HTR-8/SVneo (cell line): ENCODE results near the gene PRSS27.
A peak's percentile ranks its signal among the peaks of the same experiment; 100 is the strongest.

Source experiments
- DNase-seq: peaks from one replicate; pipeline ENCODE4 v3.0.0; 2011; ENCODE audit warnings: low spot score, mixed read lengths; ENCODE audit not compliant: insufficient read length
- FAIRE-seq: peaks from 2 replicates; lab custom pipeline; 2011; peaks lifted over from hg19 to GRCh38; lab: Jason Lieb, UNC

Gene PRSS27

DNA sequence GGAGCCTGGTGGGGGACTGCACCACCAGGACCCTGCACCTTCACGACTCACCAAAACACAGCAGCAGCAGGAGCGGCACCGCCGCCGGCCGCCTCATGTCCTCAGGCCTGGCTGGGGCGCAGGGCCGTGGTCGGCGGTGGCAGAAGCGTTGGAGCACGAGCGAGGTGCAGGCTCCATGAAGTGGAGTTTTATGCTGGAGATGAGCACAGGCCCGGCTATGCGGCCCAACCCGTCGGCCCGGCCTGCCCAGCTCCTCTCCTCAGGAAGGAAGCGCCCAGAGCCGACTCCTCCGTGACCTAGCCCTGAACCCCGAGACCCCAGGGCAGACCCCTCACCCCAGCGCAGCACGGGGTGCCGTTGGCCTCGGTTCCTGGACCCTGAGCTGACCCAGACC, at the start of gene PRSS27:
Gene PRSS27 (minus strand): TSS at position 161 of the 394 bp plus-strand sequence. CDS start 64 bp downstream, at position 97.
- DNase-seq (no peak), FAIRE-seq (no peak)

DNA sequence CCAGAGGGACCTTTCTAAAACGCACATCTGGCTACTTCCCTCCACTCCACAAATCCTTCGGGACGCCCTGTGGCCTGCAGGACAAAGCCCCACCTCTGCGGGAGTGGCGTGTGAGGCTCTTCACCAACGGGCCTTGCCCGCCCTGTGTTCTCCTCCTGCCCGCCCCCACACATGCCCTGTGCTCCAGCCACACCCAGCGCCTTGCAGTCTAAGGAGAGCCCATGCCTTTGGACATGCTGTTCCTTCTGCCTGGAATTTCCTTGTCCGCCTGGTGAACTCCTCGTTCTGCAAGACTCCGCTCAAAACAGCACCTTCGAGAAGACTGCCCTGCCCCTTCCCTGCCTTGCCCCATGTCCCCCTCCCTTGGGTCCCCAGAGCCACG, 49.6 kb upstream of the PRSS27 start:
- FAIRE-seq (no peak), DNase-seq (no peak)

DNA sequence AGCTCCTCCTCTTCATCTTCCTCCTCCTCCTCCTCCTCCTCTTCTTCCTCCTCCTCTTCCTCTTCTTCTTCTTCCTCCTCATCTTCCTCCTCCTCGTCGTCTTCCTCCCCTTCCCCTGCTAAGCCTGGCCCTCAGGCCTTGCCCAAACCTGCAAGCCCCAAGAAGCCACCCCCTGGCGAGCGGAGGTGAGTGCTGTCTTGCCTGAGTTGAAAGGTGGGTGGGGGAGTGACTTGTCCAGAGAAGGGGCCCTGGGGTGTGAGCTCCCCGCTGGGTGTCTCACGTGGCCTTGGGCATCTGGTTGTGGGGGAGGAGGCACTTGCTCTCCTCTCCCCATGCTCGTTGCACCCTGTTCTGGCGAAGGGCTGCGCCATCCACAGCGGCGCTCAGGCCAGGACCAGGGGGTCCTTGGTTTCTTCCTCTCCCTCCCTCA, 49.1 kb upstream of the PRSS27 start:
- no peak for FAIRE-seq
- no peak for DNase-seq

DNA sequence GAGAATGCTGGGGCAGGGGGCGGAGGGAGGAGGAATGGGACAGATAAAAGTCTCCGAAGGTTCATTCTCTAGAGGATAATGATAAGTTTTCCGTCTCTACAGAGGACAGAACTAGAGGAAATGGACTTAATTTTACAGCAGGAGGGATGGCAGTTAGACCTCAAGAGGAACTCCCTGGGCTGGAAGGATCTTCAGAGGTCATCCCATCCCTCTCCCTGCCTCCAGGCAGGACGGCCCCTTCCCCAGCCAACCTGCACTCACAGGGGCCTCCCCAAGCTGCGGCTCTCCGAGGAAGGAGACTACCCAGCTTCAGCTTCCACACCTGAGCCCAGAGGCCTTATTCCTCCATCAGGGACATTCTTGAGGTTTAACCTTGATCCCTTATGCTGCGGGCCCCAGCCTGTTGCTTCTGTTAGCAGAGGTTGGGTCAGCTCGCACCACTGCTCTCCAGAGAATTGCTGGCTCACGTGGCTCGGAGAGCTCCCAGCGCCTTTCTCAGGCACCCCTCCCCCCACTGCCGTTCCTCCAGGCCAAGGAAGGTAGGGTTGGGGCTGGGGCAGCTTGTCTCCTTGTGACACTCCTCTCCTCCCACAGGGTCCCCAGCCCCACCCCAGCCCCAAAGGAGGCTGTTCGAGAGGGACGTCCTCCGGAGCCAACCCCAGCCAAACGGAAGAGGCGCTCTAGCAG, 48.5 kb upstream of the PRSS27 start:
- DNase-seq (no peak), FAIRE-seq (no peak)

DNA sequence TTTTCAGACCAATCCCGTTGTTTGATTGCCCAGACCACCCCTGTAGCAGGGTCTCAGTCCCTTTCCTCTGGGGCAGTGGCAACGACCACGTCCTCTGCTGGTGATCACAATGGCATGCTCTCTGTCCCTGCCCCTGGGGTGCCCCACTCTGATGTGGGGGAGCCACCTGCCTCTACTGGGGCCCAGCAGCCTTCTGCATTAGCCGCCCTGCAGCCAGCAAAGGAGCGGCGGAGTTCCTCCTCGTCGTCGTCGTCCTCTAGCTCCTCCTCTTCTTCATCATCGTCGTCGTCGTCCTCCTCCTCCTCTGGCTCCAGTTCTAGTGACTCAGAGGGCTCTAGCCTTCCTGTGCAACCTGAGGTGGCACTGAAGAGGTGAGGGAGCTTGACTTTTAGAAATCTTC, 47.9 kb upstream of the PRSS27 start:
- FAIRE-seq (no peak), DNase-seq (no peak)

DNA sequence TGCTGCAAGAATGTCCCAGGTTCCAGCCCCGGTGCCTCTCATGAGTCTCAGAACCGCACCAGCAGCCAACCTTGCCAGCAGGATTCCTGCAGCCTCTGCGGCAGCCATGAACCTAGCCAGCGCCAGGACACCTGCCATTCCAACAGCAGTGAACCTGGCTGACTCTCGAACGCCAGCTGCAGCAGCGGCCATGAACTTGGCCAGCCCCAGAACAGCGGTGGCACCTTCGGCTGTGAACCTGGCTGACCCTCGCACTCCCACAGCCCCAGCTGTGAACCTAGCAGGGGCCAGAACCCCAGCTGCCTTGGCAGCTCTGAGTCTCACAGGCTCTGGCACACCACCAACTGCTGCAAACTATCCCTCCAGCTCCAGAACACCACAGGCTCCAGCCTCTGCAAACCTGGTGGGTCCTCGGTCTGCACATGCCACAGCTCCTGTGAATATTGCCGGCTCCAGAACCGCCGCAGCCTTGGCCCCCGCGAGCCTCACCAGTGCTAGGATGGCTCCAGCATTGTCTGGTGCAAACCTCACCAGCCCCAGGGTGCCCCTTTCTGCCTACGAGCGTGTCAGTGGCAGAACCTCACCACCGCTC, 47.2 kb upstream of the PRSS27 start:
- no peak for DNase-seq
- no peak for FAIRE-seq

DNA sequence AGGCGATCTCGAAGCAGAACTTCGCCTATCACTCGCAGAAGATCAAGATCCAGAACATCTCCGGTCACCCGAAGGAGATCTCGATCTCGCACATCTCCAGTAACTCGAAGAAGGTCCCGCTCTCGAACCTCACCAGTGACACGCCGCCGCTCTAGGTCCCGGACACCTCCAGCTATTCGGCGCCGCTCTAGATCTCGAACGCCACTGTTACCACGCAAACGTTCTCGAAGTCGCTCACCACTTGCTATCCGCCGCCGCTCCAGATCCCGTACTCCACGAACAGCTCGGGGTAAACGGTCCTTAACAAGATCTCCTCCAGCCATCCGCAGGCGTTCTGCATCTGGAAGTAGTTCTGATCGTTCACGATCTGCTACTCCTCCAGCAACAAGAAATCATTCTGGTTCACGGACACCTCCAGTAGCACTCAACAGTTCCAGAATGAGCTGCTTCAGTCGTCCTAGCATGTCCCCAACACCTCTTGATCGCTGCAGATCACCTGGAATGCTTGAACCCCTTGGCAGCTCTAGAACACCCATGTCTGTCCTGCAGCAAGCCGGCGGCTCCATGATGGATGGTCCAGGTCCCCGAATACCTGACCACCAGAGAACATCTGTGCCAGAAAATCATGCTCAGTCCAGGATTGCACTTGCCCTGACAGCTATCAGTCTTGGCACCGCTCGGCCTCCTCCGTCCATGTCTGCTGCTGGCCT, 46.6 kb upstream of the PRSS27 start:
- DNase-seq (no peak), FAIRE-seq (no peak)

DNA sequence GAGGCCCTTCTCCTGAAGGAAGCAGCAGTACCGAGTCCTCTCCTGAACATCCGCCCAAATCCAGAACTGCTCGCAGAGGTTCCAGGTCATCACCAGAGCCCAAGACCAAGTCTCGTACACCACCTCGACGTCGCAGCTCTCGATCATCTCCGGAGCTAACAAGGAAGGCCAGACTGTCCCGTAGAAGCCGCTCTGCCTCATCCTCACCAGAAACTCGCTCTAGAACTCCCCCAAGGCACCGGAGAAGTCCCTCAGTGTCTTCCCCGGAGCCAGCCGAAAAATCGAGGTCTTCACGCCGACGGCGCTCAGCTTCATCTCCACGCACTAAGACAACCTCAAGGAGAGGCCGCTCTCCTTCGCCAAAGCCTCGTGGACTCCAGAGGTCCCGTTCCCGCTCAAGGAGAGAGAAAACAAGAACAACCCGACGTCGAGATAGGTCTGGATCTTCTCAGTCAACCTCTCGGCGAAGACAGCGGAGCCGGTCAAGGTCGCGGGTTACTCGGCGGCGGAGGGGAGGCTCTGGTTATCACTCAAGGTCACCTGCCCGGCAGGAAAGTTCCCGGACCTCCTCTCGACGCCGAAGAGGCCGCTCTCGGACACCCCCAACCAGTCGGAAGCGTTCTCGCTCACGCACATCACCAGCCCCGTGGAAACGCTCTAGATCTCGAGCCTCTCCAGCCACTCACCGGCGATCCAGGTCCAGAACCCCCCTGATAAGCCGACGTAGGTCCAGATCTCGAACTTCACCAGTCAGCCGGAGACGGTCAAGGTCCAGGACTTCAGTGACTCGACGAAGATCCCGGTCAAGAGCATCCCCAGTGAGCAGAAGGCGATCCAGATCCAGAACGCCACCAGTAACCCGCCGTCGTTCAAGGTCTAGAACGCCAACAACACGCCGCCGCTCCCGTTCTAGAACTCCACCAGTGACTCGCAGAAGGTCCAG, 45.7 kb upstream of the PRSS27 start:
- DNase-seq (no peak), FAIRE-seq (no peak)

DNA sequence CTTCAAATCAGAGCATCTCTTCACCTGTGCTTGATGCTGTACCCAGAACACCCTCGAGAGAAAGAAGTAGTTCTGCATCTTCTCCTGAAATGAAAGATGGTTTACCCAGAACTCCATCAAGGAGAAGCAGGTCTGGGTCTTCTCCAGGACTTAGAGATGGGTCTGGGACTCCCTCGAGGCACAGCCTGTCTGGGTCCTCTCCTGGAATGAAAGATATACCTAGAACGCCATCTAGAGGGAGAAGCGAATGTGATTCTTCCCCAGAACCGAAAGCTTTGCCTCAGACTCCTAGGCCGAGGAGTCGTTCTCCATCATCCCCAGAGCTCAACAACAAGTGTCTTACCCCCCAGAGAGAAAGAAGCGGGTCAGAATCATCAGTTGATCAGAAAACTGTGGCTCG, 44.7 kb upstream of the PRSS27 start:
- FAIRE-seq, result no peak

DNA sequence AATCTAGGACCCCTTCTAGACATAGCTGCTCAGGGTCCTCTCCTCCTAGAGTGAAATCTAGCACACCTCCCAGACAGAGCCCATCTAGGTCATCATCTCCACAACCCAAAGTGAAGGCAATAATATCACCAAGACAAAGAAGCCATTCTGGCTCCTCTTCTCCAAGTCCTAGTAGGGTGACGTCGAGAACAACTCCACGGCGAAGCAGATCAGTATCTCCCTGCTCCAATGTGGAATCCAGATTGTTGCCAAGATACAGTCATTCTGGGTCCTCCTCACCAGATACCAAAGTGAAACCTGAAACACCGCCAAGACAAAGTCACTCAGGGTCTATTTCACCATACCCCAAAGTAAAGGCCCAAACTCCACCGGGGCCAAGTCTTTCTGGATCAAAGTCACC, 43.1 kb upstream of the PRSS27 start:
- FAIRE-seq, result no peak
- DNase-seq, result no peak

More for the DNA sequence above, 44.7 kb upstream of the PRSS27 start:
- DNase-seq, result no peak

DNA sequence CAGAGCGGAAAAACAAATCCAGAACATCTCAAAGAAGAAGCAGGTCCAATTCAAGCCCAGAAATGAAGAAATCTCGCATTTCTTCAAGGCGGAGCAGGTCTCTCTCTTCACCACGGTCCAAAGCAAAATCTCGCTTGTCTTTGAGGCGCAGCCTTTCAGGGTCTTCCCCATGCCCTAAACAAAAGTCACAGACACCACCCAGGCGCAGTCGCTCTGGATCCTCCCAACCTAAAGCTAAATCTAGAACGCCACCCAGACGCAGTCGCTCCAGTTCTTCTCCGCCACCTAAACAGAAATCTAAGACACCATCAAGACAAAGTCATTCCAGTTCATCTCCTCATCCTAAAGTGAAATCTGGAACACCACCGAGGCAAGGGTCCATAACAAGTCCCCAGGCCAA, 42.7 kb upstream of the PRSS27 start:
- DNase-seq, result no peak
- FAIRE-seq, result no peak

DNA sequence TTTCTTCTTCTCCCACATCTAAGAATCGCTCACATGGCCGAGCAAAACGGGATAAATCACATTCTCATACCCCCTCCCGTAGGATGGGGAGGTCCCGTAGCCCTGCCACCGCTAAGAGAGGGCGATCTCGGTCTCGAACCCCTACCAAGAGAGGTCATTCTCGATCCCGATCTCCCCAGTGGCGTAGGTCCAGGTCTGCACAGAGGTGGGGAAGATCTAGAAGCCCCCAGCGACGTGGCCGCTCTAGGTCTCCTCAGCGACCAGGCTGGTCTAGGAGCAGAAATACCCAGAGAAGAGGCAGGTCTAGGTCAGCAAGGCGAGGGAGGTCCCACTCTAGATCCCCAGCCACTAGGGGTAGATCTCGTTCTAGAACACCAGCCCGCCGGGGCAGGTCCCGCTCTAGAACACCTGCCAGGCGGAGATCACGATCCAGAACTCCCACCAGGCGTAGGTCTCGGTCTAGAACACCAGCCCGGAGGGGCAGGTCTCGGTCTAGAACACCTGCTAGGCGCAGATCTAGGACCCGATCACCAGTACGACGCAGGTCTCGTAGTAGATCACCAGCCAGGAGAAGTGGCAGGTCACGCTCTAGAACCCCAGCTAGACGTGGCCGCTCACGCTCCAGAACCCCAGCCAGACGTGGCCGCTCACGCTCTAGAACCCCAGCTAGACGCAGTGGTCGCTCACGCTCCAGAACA, 42.0 kb upstream of the PRSS27 start:
- DNase-seq (no peak), FAIRE-seq (no peak)

DNA sequence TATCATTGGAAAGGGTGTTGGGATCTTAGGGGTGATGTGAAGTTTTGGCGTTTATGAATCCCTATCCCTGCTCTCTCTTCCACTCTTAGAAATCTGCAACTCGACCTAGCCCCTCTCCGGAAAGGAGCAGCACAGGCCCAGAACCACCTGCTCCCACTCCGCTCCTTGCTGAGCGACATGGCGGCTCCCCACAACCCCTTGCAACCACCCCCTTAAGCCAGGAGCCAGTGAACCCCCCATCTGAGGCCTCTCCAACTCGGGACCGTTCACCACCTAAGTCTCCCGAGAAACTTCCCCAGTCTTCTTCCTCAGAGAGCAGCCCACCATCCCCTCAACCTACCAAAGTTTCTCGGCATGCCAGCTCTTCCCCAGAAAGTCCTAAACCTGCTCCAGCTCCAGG, 41.4 kb upstream of the PRSS27 start:
- FAIRE-seq (no peak), DNase-seq (no peak)

DNA sequence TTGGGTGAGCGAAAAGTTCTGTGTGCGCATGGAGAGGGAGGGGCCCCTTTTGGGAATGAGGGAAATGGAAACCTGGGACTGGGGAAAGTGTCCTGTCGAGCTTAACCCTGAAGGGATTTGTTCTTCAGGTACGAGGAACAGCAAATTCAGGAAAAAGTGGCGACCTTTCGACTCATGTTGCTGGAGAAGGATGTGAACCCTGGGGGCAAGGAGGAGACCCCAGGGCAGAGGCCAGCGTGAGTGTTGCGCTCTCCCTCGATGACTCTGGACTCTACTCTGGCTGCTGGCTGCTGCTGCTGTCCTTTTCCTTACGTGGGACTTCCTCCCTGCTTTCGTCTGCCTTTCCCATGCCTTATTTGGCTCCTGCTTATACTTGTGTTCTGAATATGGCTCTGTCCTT, 37.3 kb upstream of the PRSS27 start:
- FAIRE-seq (no peak), DNase-seq (no peak)

DNA sequence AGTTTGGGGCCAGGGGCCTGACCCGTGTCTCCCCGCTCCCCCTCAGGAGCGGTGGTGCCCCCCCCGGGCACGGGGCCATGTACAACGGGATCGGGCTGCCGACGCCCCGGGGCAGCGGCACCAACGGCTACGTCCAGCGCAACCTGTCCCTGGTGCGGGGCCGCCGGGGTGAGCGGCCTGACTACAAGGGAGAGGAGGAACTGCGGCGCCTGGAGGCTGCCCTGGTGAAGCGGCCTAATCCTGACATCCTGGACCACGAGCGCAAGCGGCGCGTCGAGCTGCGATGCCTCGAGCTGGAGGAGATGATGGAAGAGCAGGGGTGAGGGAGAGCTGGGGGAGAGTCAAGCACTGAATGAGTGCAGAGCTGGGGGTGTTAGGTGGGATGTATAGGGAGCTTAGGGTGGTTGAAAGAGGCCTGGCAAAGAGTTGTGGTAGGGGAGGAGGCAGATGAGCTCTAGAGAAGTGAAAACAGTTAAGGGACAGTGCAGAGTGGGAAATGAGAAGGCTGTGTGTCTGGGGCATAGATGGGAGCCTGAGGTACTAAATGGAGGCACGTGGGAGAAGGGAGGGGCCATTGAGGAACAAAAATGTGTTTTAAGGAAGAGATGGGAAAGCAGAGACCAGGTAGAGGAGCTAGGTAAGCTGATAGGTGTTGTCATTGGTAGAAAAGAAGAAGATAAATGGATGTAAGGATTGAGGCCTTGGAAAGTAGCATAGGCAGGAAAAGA, 36.4 kb upstream of the PRSS27 start:
- DNase-seq (no peak), FAIRE-seq (no peak)

DNA sequence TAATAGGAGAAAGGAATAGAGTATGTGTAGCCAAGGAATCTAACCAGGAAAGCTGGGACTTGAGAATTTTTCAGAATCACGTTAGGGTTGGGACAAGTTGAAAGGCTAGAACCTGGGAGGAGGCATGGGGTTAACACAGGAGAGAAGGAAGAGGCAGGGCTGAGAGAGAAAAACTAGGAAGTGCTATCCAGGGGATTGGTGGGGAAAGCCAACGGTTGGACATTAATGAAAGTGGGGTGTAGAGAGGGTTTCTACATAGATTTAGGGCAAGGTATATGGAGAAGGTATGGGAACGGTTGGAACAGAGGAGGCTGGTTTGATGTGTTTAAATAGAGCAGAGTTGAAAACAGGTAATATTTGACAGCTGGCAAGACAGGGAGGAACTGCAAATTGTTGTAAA, 35.1 kb upstream of the PRSS27 start:
- FAIRE-seq (no peak), DNase-seq (no peak)

DNA sequence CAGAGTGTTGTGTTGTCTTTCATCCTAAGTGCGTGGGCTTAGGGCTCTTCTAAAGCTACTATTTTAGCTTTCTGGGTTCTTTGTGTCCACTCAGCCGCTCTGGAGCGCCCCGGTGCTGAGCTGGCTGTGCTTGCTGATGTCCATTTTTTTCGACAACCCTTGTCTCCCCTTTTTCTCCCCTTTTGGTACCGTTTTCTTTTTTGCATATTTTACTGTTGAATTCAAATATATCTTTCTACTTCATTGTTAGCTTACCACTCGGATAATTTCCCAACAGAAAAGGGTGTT, 33.7 kb upstream of the PRSS27 start:
- DNase-seq, result no peak

DNA sequence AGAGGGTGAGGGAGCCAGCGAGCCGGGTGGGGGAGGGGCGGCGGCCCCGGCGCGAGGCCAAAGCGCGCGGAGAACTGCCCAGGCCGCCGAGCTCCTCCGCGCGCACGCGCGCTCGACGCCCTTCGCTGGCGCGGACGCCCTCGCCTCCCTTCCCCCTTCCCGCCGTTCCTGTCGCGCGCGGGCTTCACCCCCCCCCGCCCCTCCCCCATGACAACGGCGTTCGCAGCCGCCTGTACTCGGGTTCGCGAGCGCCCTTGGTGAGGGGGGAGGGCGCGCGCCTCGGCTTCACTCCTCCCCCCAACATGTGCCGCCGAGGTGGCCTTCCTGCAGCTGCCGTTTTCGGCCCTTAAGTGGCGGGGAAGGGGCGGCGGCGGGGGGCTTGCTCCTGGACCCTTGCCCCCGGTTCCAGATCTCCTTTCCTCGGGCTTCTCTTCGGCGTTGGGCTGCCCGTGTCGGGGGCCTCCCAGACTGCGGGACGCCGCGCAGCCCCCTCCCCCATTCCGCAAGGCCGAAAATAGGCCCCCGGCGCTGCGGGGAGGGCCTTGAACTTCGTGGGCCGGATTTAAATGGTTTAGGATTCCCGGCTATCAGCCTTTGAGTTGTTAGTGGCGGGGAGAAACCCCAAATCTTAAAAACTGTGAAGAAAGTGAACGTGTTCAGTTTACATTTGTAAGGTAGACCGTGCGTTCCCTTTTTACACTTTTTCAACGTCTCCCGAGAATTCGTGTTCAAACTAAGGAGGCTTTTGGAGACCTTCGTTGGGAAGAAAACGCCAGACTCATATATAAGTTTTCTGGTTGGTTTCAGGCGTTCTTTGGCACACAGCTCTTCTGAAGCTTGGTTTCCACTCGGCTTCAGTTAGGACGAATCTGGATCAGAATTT, 33.1 kb upstream of the PRSS27 start:
- no peak for FAIRE-seq
- peak; percentile 73 for DNase-seq

More for the DNA sequence above, 33.7 kb upstream of the PRSS27 start:
- no peak for FAIRE-seq
